ENCODE data around the gene HOXB13. TPM values are rescaled to one million over a fixed set of nuclear protein-coding genes. Genes with fewer than 3 reads are reported as not detected.

The HOXB13 gene
- total RNA-seq, 1 experiment from 2014 or later: not detected

GRCh38 chr17:48723423-48724250, 4.9 kb downstream of the HOXB13 start:
- Histone ChIP-seq H3K4ac (ENCODE audit: low read depth, low read length) (no peak overlapping the region), H3K4me1 (ENCODE audit: insufficient read depth, low read length) (peaks cover 2% of the 10 kb centered on the region; the same call in 1 of the 2 replicates), H2AFZ (ENCODE audit: low read length) (no peak overlapping the region), H4K20me1 (ENCODE audit: control insufficient read depth, insufficient read depth, insufficient read length) (peaks cover 4% of the 10 kb centered on the region), H2BK15ac (ENCODE audit: low read depth, low read length) (no peak overlapping the region), H3K18ac (ENCODE audit: insufficient read length, low read depth, low read length) (no peak overlapping the region), H3K27me3 (ENCODE audit: insufficient read depth, low read length) (peaks cover 100% of the 10 kb centered on the region), H3K56ac (ENCODE audit: insufficient read length, low read depth, low read length) (no peak overlapping the region), H4K91ac (ENCODE audit: insufficient read length, low read depth, low read length) (no peak overlapping the region), H4K8ac (replicated peaks; ENCODE audit: insufficient read length, low read depth, low read length) (no peak overlapping the region), H3K79me1 (ENCODE audit: insufficient read depth, low read depth, low read length, poor library complexity, severe bottlenecking) (no peaks in the 10 kb centered on the region), H3K23ac (ENCODE audit: insufficient read length, low read depth, low read length) (no peak overlapping the region), H2BK5ac (ENCODE audit: insufficient read length, low read length) (no peak overlapping the region), H3T11ph (ENCODE audit: low read length) (no peak overlapping the region), H4K5ac (ENCODE audit: insufficient read length, low read depth, low read length) (no peak overlapping the region), H2BK20ac (ENCODE audit: low read depth, low read length, poor library complexity, severe bottlenecking) (no peak overlapping the region), H3K4me2 (ENCODE audit: insufficient read depth, insufficient read length, low read length) (peak overlapping the region; percentile 2), H3K27ac (ENCODE audit: insufficient read length, low read depth, low read length) (no peak overlapping the region), H3K79me2 (ENCODE audit: insufficient read depth, low read length) (no peaks in the 10 kb centered on the region), H3K23me2 (ENCODE audit: insufficient read length, low read depth, low read length, poor library complexity, severe bottlenecking) (peaks cover 8% of the 10 kb centered on the region), H3K14ac (ENCODE audit: insufficient read depth, low read length) (no peak overlapping the region), H3K9me3 (ENCODE audit: control insufficient read depth, low read depth, low read length) (no peaks in the 10 kb centered on the region), H2BK120ac (ENCODE audit: low read depth, low read length, poor library complexity, severe bottlenecking) (no peak overlapping the region), H3K9ac (ENCODE audit: extremely low read depth, insufficient read length, low read length) (no peak overlapping the region), H2AK5ac (ENCODE audit: insufficient read length, low read length) (no peak overlapping the region), H2BK12ac (ENCODE audit: insufficient read length, low read depth, low read length) (no peak overlapping the region)
- Mint-ChIP-seq H3K9me3 (peaks cover 4 to 6% of the 10 kb centered on the region in 2 experiments; a peak in 3 of 5 replicates), H3K4me1 (peaks cover 31 to 42% of the 10 kb centered on the region in 2 experiments), H3K36me3 (ENCODE audit: insufficient read depth in 1 of 3, low read depth in 3 of 3) (peaks cover 0 to 2% (median 0%) of the 10 kb centered on the region in 3 experiments; a peak in 1 of 7 replicates), H3K27ac (no peak overlapping the region; a peak in 1 of 7 replicates), H3K27me3 (ENCODE audit: low read depth) (peaks cover 100% of the 10 kb centered on the region), H3K4me3 (peak overlapping the region; percentile 15 to 57; a peak in 3 of 5 replicates)
- peak; percentile 83 for DNase-seq
- TF ChIP-seq, protein P1, sequence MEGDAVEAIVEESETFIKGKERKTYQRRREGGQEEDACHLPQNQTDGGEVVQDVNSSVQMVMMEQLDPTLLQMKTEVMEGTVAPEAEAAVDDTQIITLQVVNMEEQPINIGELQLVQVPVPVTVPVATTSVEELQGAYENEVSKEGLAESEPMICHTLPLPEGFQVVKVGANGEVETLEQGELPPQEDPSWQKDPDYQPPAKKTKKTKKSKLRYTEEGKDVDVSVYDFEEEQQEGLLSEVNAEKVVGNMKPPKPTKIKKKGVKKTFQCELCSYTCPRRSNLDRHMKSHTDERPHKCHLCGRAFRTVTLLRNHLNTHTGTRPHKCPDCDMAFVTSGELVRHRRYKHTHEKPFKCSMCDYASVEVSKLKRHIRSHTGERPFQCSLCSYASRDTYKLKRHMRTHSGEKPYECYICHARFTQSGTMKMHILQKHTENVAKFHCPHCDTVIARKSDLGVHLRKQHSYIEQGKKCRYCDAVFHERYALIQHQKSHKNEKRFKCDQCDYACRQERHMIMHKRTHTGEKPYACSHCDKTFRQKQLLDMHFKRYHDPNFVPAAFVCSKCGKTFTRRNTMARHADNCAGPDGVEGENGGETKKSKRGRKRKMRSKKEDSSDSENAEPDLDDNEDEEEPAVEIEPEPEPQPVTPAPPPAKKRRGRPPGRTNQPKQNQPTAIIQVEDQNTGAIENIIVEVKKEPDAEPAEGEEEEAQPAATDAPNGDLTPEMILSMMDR (conservative IDR thresholded peaks at IDR 0.05): no peak
- no CpG with 5 or more reads among the region's 42 CpGs for WGBS (ENCODE audit: extremely low coverage, insufficient read length, low lambda C conversion rate)
